KOPT-K1 (cell line): ENCODE results near the gene KANSL3.

ENCODE experiments used
- H3K27ac ChIP-seq: fragments of 200-600 bp; sonication (generic); 2 replicates; pipeline ENCODE4 v1.5.1; 2016; ENCODE audit warnings: antibody characterized with exemption, mild to moderate bottlenecking, low read depth, low read length; ENCODE audit not compliant: poor library complexity, severe bottlenecking
- H3K36me3 ChIP-seq: fragments of 200-600 bp; sonication (generic); 2 replicates; pipeline ENCODE4 v1.5.1; 2017; ENCODE audit warnings: antibody characterized with exemption, mild to moderate bottlenecking, low read length, moderate library complexity; ENCODE audit not compliant: insufficient read depth
- H3K9me3 ChIP-seq: fragments of 200-600 bp; sonication (generic); 2 replicates; pipeline ENCODE4 v1.5.1; 2017; ENCODE audit warnings: antibody characterized with exemption, low read length, mild to moderate bottlenecking; ENCODE audit not compliant: insufficient read depth, poor library complexity, severe bottlenecking

The KANSL3 gene

DNA sequence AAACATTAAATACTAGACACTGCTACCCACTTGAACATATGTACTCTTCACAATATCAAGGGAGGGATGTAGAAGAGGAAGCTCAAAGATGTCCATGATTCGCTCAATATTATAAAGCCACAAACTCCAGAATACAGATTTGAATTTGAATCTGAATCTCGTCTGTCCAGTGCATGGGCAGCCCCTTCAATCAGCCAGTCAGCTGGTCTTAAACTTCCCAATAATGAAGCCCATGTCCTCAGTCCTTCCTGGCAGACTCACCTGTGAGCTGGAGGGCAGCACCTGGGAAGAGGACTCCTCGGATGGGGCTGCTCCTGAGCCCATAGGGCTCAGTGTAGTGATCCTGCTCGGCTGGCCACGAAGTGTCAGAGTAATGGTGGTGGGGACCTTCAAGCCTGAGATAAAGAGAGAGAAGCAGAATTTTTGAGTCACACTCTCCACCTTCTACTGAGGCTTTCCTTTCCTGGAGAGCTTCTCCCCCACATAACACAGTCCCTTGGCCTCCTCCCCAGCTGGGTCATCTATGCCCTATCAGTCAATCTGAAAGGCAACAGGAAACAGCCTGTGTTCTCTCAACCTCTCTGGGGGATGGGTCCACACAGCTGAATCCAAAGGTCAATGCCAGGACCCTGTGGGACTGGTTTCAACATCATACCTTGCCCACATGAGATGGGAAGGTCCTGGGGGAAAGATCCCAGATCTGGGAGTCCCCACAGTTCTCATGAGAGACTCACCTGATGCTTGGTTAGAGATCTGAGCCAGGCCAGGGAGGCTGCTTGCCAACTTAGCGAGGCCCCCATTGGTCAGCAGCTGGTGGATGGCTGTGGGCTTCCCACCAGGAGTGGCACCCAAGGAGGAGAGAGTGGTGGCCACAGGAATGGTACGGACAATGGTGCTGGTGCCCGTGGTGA, 36.5 kb downstream of the KANSL3 start:
- Histone ChIP-seq H3K27ac (no peak overlapping the region), H3K9me3 (no peaks in the 10 kb centered on the region), H3K36me3 (peaks cover 97% of the 10 kb centered on the region)

DNA sequence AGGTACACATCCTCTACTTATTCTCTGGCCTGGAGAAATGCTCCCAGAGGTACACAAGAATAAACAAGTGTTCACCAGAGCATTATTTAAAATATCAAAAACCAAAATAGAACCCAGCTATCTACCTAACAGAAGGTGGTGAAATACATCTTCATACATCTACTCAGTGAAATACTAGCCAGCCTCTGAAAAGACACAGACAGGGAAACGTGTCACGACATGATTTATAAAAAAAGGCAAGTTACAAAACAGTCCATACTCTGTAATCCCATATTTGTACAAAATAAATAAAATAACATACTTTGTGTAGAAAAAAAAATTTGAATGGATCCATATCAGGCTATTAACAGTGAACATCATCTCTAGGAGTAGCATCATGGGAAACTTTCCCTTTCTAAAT, 38.2 kb downstream of the KANSL3 start:
- no peak overlapping the region for H3K27ac ChIP-seq
- no peaks in the 10 kb centered on the region for H3K9me3 ChIP-seq
- peaks cover 97% of the 10 kb centered on the region for H3K36me3 ChIP-seq

DNA sequence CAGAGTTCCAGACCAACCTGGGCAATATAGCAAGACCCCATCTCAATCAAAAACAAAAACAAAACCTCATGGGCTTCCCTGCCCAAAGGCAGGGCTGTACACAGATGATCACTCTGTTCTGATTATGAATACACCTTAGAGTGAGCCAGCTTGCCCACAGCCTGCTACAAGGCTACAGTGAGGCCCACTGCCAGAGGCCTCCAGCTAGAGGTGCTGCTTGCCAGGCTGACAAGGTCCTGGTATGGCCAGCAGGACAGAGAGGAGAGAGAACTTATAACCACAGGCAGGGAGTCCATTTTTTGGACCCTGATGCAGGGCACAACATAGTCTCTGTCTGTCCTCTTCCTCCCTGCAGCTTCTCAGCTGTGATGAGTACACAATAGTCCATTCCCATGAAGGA, 41.5 kb downstream of the KANSL3 start:
- no peak overlapping the region for H3K27ac ChIP-seq
- no peaks in the 10 kb centered on the region for H3K9me3 ChIP-seq
- H3K36me3 ChIP-seq = peaks cover 97% of the 10 kb centered on the region

DNA sequence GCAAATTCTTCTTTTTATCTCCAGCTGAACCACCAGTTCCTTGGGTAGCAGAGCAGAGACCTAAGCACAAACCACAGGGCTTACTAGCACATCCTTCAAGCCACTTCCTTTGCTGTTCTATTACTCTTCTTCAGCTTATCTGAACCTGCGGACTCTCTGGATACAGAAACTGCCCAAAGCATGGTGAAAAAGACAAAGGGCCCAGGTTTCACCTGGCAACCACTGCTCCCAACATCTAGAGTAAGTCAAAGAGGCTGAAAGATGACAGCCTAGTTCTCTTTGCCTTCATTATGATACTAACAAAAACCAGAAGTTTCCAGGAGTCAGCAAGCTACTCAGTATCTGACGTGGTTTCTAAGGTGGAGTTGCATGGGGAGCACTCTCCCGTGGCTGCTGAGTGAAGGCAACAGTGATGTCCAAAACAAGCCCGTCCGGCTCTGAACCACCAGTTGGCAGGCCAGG, 43.4 kb downstream of the KANSL3 start:
- no peaks in the 10 kb centered on the region for H3K9me3 ChIP-seq
- peak overlapping the region; percentile 52 for H3K27ac ChIP-seq
- H3K36me3 ChIP-seq = peaks cover 91% of the 10 kb centered on the region

DNA sequence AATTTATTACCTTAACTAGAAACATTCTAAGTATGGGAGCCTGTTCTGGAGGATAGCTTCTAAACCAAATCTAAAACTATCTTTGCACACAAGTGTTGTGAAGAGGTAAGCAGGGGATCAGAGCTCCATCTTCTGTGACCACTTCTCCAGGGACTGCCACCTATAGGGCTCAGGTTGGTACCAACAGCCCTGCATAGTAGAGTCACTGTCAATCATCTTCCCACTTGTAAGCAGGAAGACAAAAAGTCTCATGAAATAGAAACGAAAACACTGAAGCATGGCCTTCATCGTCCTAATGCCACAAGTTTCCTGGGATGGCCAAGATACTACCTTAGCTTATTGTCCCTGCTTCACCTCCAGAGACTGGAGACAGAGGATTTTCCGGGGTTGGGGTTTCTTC, 43.8 kb downstream of the KANSL3 start:
- Histone ChIP-seq H3K36me3 (peaks cover 91% of the 10 kb centered on the region), H3K9me3 (no peaks in the 10 kb centered on the region), H3K27ac (peak overlapping the region; percentile 52)

DNA sequence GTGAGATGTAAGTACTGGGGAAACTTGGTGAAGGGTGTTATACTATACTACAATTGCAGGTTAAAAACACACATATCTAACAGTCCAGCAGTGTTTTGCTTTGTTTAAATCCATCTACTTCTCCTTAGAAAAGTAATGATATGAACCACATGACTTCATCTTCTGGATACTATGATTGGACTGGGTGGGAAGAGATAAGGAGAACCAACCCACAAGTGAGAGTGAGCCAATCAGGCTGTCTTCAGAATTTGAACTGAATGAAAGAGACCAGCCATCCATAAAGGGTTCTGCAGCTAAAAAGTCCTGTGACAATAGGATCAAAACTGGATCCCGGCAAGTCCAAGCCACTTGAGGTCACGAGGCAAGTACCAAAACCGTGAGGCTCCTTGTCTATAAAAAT, 46.6 kb downstream of the KANSL3 start:
- Histone ChIP-seq H3K36me3 (peaks cover 81% of the 10 kb centered on the region), H3K27ac (no peak overlapping the region), H3K9me3 (no peaks in the 10 kb centered on the region)

DNA sequence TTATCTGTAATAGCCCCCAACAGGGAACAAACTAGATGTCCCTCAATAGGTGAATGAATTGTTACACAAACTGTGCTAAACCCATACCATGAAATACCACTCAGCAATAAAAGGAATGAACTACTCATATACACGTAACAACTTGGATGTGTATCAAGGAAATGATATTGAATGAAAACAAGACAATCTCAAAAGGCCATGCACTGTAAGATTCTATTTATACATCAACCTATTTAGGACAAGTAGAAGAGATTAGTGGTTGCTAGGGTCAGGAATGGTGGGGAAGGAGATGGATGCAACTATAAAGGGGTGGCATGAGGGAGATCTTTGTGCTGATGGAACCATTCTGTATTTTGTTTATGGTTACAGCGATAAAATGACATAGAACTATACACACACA, 47.1 kb downstream of the KANSL3 start:
- no peak overlapping the region for H3K27ac ChIP-seq
- peaks cover 80% of the 10 kb centered on the region for H3K36me3 ChIP-seq
- H3K9me3 ChIP-seq = no peaks in the 10 kb centered on the region

DNA sequence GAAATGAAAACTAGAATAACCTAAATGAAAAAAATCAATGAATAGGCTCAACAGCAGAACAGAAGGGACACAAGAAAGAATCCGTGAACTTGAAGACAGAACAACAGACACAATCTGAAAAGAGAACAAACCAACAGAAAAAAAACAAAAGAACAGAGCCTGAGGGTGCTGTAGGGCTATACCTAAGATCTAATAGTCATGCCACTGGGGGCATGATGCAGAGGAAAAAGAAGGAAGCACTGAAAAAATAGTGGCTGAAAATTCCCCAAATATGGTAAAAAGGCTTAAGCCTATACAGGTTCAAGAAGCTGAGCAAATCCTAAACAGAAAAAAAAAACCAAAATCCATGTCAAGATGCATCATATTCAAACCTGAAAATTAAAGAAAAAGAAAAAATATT, 50.3 kb downstream of the KANSL3 start:
- peaks cover 76% of the 10 kb centered on the region for H3K36me3 ChIP-seq
- H3K27ac ChIP-seq = no peak overlapping the region
- no peaks in the 10 kb centered on the region for H3K9me3 ChIP-seq

DNA sequence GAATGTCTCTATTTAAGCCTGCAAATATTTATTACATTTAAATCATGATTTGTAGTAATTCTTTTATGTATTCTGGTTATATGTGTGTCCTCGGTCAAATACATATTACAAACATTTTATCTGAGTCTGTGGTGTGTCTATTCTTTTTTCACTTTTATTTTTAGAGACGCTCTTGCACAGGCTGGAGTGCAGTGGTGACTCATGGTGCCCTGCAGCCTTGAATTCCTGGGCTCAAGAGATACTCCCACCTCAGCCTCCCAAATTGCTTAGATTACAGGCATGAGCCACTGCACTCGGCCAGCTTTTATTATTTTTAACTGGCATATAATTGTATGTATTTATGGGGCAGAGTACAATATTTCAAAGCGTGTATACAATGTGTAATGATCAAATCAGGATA, 54.1 kb downstream of the KANSL3 start:
- H3K27ac ChIP-seq = no peak overlapping the region
- no peaks in the 10 kb centered on the region for H3K9me3 ChIP-seq
- peaks cover 45% of the 10 kb centered on the region for H3K36me3 ChIP-seq

DNA sequence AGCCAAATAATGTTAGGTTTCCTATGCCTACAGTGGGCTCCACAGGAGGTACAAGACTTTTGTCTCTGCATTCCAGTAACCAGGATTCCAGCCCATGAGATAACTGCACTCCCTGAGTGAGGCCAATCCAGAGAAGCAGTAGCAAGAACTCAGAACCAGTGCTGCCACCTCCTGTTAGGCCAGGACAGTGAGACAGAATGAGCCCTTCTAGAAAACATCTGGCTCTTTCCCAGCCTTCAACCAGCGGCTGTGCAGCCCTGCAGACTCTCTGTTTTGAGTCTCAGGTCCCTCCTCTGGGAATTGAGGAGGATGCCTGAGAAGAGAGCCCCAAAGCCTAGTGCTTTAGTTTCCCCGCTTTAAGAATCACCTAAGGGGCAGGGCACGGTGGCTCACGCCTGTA, 57.3 kb downstream of the KANSL3 start:
- no peaks in the 10 kb centered on the region for H3K9me3 ChIP-seq
- H3K36me3 ChIP-seq = peaks cover 25% of the 10 kb centered on the region
- H3K27ac ChIP-seq = no peak overlapping the region

DNA sequence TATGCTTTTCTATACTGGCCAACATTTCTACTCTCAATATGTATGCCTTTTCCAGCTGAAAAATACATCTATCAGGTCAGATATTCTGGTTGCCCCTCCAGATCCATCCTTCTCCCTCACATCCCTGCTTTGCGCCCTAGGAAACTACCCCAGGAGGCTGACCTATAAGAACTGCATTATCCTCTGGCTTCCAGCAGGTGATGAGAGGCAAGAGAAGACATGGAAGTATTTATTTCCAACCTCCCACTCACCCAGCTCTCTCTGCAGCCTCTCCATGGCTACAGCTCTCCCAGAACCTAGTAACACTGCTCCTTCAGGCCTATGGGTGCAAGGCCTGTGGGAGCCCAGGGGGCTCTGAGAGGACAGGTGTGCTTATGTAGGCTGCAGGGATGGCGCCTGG, 58.7 kb downstream of the KANSL3 start:
- Histone ChIP-seq H3K36me3 (peaks cover 12% of the 10 kb centered on the region), H3K9me3 (no peaks in the 10 kb centered on the region), H3K27ac (no peak overlapping the region)

DNA sequence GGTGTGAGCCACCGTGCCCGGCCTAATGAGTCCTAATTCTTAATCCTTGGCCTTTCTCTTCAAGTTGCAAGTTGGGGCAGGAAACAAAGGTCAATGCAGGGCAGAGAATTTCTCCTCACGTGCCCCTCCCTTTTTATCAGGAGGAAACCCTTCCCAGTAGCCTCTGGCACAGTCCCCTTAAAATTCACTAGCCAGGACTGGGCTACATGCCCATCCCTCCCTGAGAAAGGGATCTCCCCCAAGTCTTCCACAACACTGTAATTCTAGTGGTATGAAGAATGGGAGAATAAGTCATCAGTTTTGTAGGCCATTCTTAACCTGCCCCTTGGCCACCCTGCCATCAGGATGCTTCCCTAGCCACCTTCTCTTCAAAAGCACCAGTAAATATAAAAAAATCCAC, 59.4 kb downstream of the KANSL3 start:
- Histone ChIP-seq H3K36me3 (peaks cover 6% of the 10 kb centered on the region), H3K9me3 (no peaks in the 10 kb centered on the region)

DNA sequence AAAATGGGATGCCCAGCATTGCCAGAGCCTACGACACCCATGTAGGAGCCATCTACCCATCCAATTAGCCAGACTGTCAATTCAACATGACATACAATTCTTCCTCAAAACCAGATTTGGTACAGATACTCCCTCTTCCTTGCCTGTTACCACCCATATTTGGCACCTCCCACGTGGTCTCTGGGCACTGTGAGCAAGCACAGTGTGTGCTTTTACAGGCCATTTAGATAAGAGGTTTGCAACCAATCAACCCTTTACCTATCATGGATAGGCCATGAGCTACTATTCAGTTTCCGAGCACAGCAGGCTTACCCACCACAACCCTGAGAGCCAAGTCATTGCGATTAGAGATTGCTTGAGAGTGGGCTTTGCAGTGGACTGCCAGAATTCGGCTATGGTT, 60.6 kb downstream of the KANSL3 start:
- Histone ChIP-seq H3K9me3 (no peaks in the 10 kb centered on the region), H3K27ac (no peak overlapping the region), H3K36me3 (no peaks in the 10 kb centered on the region)

More for the DNA sequence above, 59.4 kb downstream of the KANSL3 start:
- no peak overlapping the region for H3K27ac ChIP-seq

DNA sequence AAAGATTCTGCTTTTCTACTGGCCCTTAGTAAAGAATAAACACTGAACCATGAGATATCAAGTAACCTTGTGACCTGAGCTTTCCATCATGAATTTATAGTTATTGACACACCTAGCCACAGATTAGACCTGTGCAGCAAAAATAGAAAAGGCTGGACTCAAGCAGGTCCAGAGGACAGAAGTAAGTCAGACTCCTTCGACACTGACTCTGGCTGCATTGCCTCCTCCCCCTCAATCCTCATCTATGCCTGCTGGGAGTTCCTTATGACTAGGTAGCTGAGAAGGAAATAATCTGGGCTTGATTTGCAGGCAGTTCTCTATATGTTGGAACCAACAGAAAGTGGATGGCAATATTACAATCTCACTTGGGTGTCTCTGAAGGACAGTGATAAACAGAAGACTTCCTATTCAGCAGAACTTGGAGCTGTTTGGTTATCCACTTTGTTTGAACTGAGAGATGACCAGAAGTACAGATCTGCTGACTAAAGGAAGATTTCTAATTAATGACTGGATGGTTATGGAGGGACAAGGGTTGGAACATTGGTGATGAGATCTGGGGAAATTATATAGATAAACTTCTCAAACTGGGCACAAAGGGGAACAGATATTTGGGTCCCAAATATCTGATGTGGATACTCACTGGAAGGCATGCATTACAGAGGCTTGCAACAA, 62.2 kb downstream of the KANSL3 start:
- H3K27ac ChIP-seq = no peak overlapping the region
- H3K36me3 ChIP-seq = no peaks in the 10 kb centered on the region
- no peaks in the 10 kb centered on the region for H3K9me3 ChIP-seq

DNA sequence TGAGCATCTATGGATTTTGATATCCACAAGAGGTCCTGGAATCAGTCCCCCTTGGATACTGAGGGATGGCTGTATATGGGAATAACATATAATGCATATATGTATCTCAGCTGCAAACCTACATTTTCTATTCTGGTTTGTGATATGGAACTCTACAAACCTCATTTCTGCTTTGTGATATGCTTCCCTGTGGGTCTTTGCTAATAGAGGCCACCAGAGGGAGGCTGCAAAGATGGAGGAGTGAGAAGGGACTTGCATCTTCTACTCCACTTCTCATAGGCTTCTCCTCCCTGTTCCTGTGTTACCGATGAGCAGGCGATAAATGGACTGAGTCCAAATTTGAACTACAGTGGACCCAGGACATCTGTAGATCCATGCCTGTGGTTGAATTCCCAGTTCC, 63.7 kb downstream of the KANSL3 start:
- Histone ChIP-seq H3K27ac (no peak overlapping the region), H3K9me3 (no peaks in the 10 kb centered on the region), H3K36me3 (no peaks in the 10 kb centered on the region)

DNA sequence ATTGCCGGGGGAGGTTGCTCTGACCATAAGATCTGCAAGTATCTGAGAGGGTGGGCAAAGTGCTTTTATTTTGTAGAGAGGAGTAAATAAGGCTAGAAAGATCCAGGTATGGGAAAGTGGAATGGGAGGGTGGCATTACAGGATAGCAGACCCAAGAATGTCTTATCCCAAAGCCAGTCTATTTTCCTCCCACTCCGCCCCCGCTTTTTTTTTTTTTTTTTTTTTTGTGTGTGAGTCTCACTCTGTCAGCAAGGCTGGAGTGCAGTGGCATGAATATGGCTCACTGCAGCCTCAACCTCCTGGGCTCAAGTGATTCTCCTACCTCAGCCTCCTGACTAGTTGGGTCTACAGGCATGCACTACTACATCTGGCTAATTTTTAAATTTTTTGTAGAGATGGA, 70.0 kb downstream of the KANSL3 start:
- no peak overlapping the region for H3K27ac ChIP-seq
- H3K36me3 ChIP-seq = no peaks in the 10 kb centered on the region
- no peaks in the 10 kb centered on the region for H3K9me3 ChIP-seq
